ENCODE data around the gene CEACAM3. TPM values are rescaled to one million over a fixed set of nuclear protein-coding genes. Genes with fewer than 3 reads are reported as not detected.

Gene CEACAM3
- total and polyA plus RNA-seq, 2 of the 8 experiments (the other 6 are each of a cell fraction or from before 2014, with no cell fraction given): not detected

GRCh38 chr19:41753159-41753558, 43.2 kb upstream of the CEACAM3 start:
- no peak overlapping the region for H3K4ac ChIP-seq (replicated peaks; ENCODE audit: insufficient read length, low read depth, low read length)
- H3K79me1 ChIP-seq (ENCODE audit: low read depth, low read length): no peaks in the 10 kb centered on the region
- no peaks in the 10 kb centered on the region for H3K23me2 ChIP-seq (ENCODE audit: low read depth, low read length)
- POLR2A ChIA-PET (ENCODE audit: partially characterized antibody): no interaction called here
- H2BK20ac ChIP-seq (ENCODE audit: low read length): no peak overlapping the region
- no peak overlapping the region for H2BK120ac ChIP-seq (replicated peaks; ENCODE audit: low read depth, low read length)
- FAIRE-seq (no peak), DNase-seq (ENCODE audit: low read depth in 1 of 2, low spot score in 2 of 2) (peak in 1 of 2 experiments; percentile 85)
- no peaks in the 10 kb centered on the region for H3K79me2 ChIP-seq (ENCODE audit: control insufficient read depth in 1 of 2, insufficient read depth in 2 of 2, low read length in 2 of 2)
- no peak overlapping the region for H3K23ac ChIP-seq (ENCODE audit: insufficient read length)
- H2AK5ac ChIP-seq (ENCODE audit: low read depth, low read length): no peak overlapping the region
- H4K5ac ChIP-seq (ENCODE audit: insufficient read length, low read depth, low read length): no peak overlapping the region
- no peak overlapping the region for H4K8ac ChIP-seq (ENCODE audit: extremely low read depth, insufficient read depth, low read length)
- no peak overlapping the region for H3K9ac ChIP-seq (replicated peaks in 1 of 4; ENCODE audit: extremely low read depth in 1 of 4, low read depth in 3 of 4, low read length in 3 of 4)
- H3K4me3 ChIP-seq (ENCODE audit: extremely low read depth in 1 of 4, insufficient read depth in 2 of 4, low read depth in 3 of 4, low read length in 4 of 4): no peak overlapping the region
- no peak overlapping the region for H2BK5ac ChIP-seq (ENCODE audit: low read depth, low read length)
- no peaks in the 10 kb centered on the region for H4K20me1 ChIP-seq (replicated peaks in 1 of 2; ENCODE audit: control insufficient read depth in 1 of 2, insufficient read depth in 2 of 2, low read length in 2 of 2)
- no peak overlapping the region for H2BK12ac ChIP-seq (ENCODE audit: low read depth, low read length)
- H3K27me3 ChIP-seq (replicated peaks in 1 of 4; ENCODE audit: control insufficient read depth in 3 of 4, extremely low read depth in 1 of 4, insufficient read depth in 3 of 4, low read length in 3 of 4): no peaks in the 10 kb centered on the region
- H2AFZ ChIP-seq (ENCODE audit: low read length): no peak overlapping the region
- H3K4me1 ChIP-seq (replicated peaks in 1 of 4; ENCODE audit: control insufficient read depth in 3 of 4, insufficient read depth in 4 of 4, low read length in 3 of 4): no peaks in the 10 kb centered on the region
- H3K27ac ChIP-seq (ENCODE audit: low read depth, low read length): no peak overlapping the region
- no peak overlapping the region for H3K18ac ChIP-seq (ENCODE audit: extremely low read depth, low read length)
- WGBS, 2 experiments (ENCODE audit: extremely low coverage in 1 of 2, insufficient coverage in 1 of 2, insufficient read length in 1 of 2, insufficient replicate concordance in 2 of 2, low coverage in 1 of 2, low lambda C conversion rate in 2 of 2, missing lambda C conversion rate in 1 of 2): 31% methylated on average over 12 of the region's 12 CpGs; no CpG with 5 or more reads in 1 of the 2 experiments
- CTCF ChIA-PET (ENCODE audit: partially characterized antibody): interaction anchor here (0.6 to 3.0 kb wide), 38 partner anchors 9 to 1133 kb away, joined by 3 to 13 read pairs (median 4); partner anchors contain the start of gene RPS19
- no peak overlapping the region for H4K91ac ChIP-seq (replicated peaks; ENCODE audit: insufficient read length, low read length)
- H2BK15ac ChIP-seq (ENCODE audit: low read length): no peak overlapping the region
- H3K4me2 ChIP-seq (ENCODE audit: insufficient read depth in 1 of 2, low read depth in 2 of 2, low read length in 2 of 2): no peak overlapping the region
- H3K36me3 ChIP-seq (ENCODE audit: control insufficient read depth in 2 of 4, insufficient read depth in 4 of 4, low read length in 3 of 4): no peaks in the 10 kb centered on the region
- TF ChIP-seq TEAD4 (IDR thresholded peaks at IDR 0.05; ENCODE audit: low read depth, low read length): no peak
- no peak for TF ChIP-seq TBP (IDR thresholded peaks at IDR 0.05; ENCODE audit: low read depth, low read length)
- TF ChIP-seq CTCF (IDR thresholded peaks at IDR 0.05; ENCODE audit: control extremely low read depth in 1 of 3, insufficient read depth in 1 of 3, low read depth in 1 of 3, low read length in 3 of 3): peak; percentile 71 to 79 (median 76)
- TF ChIP-seq RAD21 (IDR thresholded peaks at IDR 0.05 in 1 of 2, conservative IDR thresholded peaks at IDR 0.05 in 1 of 2; ENCODE audit: low read depth in 2 of 2, low read length in 2 of 2): peak; percentile 12 to 36; a peak in 3 of 4 replicates
- no peak for TF ChIP-seq SRF (IDR thresholded peaks at IDR 0.05; ENCODE audit: low read depth, low read length)
- H3K56ac ChIP-seq (replicated peaks; ENCODE audit: insufficient read length, low read depth, low read length): no peak overlapping the region
- H3K9me3 ChIP-seq (ENCODE audit: insufficient read depth in 2 of 2, low read depth in 1 of 2, low read length in 1 of 2): peaks cover 23 to 68% of the 10 kb centered on the region in 2 experiments; a peak in 3 of 4 replicates
- no peak overlapping the region for H3K14ac ChIP-seq (ENCODE audit: insufficient read length)

Data from H1 (cell line).